Heart right ventricle (tissue), 16 donors: Measurements from ENCODE around the gene PCNT. TPM values are rescaled to one million over a fixed set of nuclear protein-coding genes. Genes with fewer than 3 reads are reported as not detected.
"Not testable (repeated sequence)": the region's sequence is repeated elsewhere in the genome, so short reads cannot be mapped to it uniquely, and the experiment has no call there.

Experiments used
- ATAC-seq, 8 donors: fragments of 200-7000 bp; cut with Tn5 transposase; one replicate each; pipeline ENCODE4 v1.9.1; 2020; ENCODE audit warnings: mild to moderate bottlenecking in 8 of 8, moderate library complexity in 8 of 8, moderate number of reproducible peaks in 1 of 8
- DNase-seq, 2 donors: peaks; one replicate each; pipeline ENCODE4 v3.0.0-alpha.2; 2020
- H3K27ac ChIP-seq, 10 donors: fragments of 200-600 bp; sonication (generic) in 2 of 10; one replicate each; pipeline versions ENCODE4 v1.5.0 to v1.8.0; 2020 to 2022; ENCODE audit warnings: mild to moderate bottlenecking in 3 of 10
- H3K27me3 ChIP-seq, 7 donors: fragments of 200-600 bp; one replicate each; pipeline ENCODE4 v1.8.0; 2021 to 2022; ENCODE audit warnings: mild to moderate bottlenecking in 2 of 7
- H3K36me3 ChIP-seq, 9 donors: fragments of 200-600 bp; sonication (generic) in 1 of 9; one replicate each; pipeline versions ENCODE4 v1.5.0 to v1.8.0; 2020 to 2022; ENCODE audit warnings: mild to moderate bottlenecking in 2 of 9
- H3K4me1 ChIP-seq, 9 donors: fragments of 200-600 bp; sonication (generic) in 1 of 9; one replicate each; pipeline versions ENCODE4 v1.5.0 to v1.8.0; 2020 to 2022; ENCODE audit warnings: mild to moderate bottlenecking in 4 of 9
- H3K4me3 ChIP-seq, 10 donors: fragments of 200-600 bp; sonication (generic) in 2 of 10; one replicate each; pipeline versions ENCODE4 v1.5.0 to v1.8.0; 2020 to 2022; ENCODE audit warnings: mild to moderate bottlenecking in 7 of 10, moderate library complexity in 2 of 10
- H3K9me3 ChIP-seq, 11 donors: fragments of 200-600 bp in 10 of 11; sonication (generic) in 2 of 11; one replicate each; pipeline versions ENCODE4 v1.5.0 to v1.8.0; 2013 to 2022; ENCODE audit warnings: mild to moderate bottlenecking in 2 of 11, control low read depth in 1 of 11, moderate library complexity in 1 of 11
- CTCF ChIP-seq, 9 donors: fragments of 200-600 bp; sonication (generic) in 2 of 9; IDR thresholded peaks; one replicate each; pipeline versions ENCODE4 v1.5.0 to v1.8.0; 2021 to 2022; ENCODE audit warnings: antibody characterized with exemption in 9 of 9, mild to moderate bottlenecking in 5 of 9, moderate library complexity in 1 of 9
- WGBS, 2 donors: extraction: QIAGEN DNeasy Blood & Tissue Kit; methylation state at CpG; one replicate each; pipeline ENCODE4 v1.1.7; 2013; ENCODE audit warnings: inconsistent platforms in 1 of 2; 5-methylcytosine and 5-hydroxymethylcytosine counted together
- intact Hi-C, 10 donors: fragments of 100-400 bp; cut with DNase I; formaldehyde crosslinking; loops; one replicate each; pipeline versions ENCODE4 v1.11.1 to v1.14.2; 2022
- polyA plus RNA-seq, 2 donors: library from polyadenylated mRNA; stranded (reverse); fragments of 200-250 nt; gene quantifications; one replicate each; pipeline ENCODE4 v1.2.3, GENCODE V29; 2013
- total RNA-seq, 10 donors: library from RNA; stranded (reverse); fragmentation: NEBNext Ultra II Directional in 3 of 10; extraction: Animal tissue kit (Norgen Biotek cat#: 25700) in 3 of 10; gene quantifications; one replicate each; pipeline versions ENCODE4 v1.2.1 to v1.2.4, GENCODE V29; 2021 to 2023
- donor health status: Arrhythmogenic right ventricular cardiomyopathy.
- donor health status: ischemic (EF 13 %, LVEDD 7.1; RV severe dilation, severe dysfunction).
- donor health status: healthy with polysubstance abuse.
- donor health status: DM: no; HTN: yes; CAD: no.
- donor health status: DM: no; HTN: no; CAD: no.
- donor health status: ischemic (EF 25% LVEDD 6.9; RV normal size, moderate dysfunction).
- donor health status: ischemic (EF 25% LVEDD 5.7; RV mildly dilated, moderate dysfunction).
- donor health status: healthy.
- donor health status: DM: yes; HTN: yes; CAD: no.
- donor health status: Ischemic cardiomyopathy.
- donor health status: ischemic (EF 35%, LVEDD 5.7; RV mildly dilated, moderate dysfunction).
- donor health status: nonischemic (EF 11% LVEDD 7.7; RV severe dilation, severe dysfunction).
- donor health status: DM: yes; HTN: yes; CAD: no.
- donor health status: PGD.
- donor health status: ischemic (EF 29% LVEDD 5.4; RV normal size, mild dysfunction).
- donor health status: nonischemic (EF 23%, LVEDD 6.1; RV moderate dilation, normal function).

PCNT gene
- total and polyA plus RNA-seq, 12 donors: 17.5 to 58.6 (median 26.9) TPM

DNA sequence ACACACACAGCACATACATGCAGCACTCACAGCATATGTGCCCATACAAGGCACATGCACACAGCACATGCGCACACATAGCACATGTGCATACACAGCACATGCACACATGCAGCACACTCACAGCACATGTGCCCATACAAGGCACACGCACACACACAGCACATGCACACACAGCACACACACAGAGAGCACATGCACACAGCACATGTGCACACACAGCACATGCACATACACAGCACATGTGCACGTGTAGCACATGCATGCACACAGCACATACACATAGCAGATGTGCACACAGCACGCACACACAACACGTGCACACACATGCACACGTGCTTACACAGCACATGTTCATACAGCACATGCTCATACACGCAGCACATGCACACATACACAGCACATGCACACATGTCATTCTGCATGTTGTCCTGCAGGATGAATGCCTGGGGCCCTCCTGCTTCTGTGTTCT is 48.1 kb downstream of the PCNT start:
- intact Hi-C loops: no loop called here
- Histone ChIP-seq H3K4me3 (no peak overlapping the region), H3K27me3 (no peaks in the 10 kb centered on the region), H3K36me3 (peaks cover 0 to 53% (median 8%) of the 10 kb centered on the region in 9 donors), H3K9me3 (no peaks in the 10 kb centered on the region), H3K27ac (no peak overlapping the region), H3K4me1 (peaks cover 0 to 21% (median 7%) of the 10 kb centered on the region in 9 donors)
- ATAC-seq: no peak
- no peak for DNase-seq
- 97 to 98% methylated on average over 7 of the region's 7 CpGs for WGBS, 2 donors
- no peak for TF ChIP-seq CTCF (IDR thresholded peaks at IDR 0.05)

- Histone ChIP-seq H3K4me1 (peaks cover 0 to 21% (median 7%) of the 10 kb centered on the region in 9 donors), H3K36me3 (peaks cover 0 to 47% (median 0%) of the 10 kb centered on the region in 9 donors)
- H3K4me3 ChIP-seq, ATAC-seq, H3K9me3 ChIP-seq, intact Hi-C loops, H3K27me3 ChIP-seq, DNase-seq, H3K27ac ChIP-seq: not testable (repeated sequence)
- 92 to 94% methylated on average over 10 of the region's 10 CpGs for WGBS, 2 donors
Observed at GRCh38 chr21:46372947-46373346, 49.0 kb downstream of the PCNT start.

GRCh38 chr21:46374761-46375389 is 50.9 kb downstream of the PCNT start:
- Histone ChIP-seq H3K36me3 (peaks cover 0 to 50% (median 0%) of the 10 kb centered on the region in 9 donors), H3K9me3 (peaks cover 0 to 5% (median 0%) of the 10 kb centered on the region in 11 donors), H3K4me1 (peaks cover 0 to 17% (median 6%) of the 10 kb centered on the region in 9 donors), H3K27me3 (no peaks in the 10 kb centered on the region), H3K27ac (peak overlapping the region; percentile 4 to 75 (median 58)), H3K4me3 (no peak overlapping the region)
- ATAC-seq (peak in 7 of 8 donors; percentile 47 to 92 (median 82)), DNase-seq (peak in 1 of 2 donors; percentile 22)
- TF ChIP-seq CTCF (IDR thresholded peaks at IDR 0.05): no peak
- 67 to 69% methylated on average over 21 of the region's 21 CpGs for WGBS, 2 donors
- intact Hi-C loops: no loop called here

DNA sequence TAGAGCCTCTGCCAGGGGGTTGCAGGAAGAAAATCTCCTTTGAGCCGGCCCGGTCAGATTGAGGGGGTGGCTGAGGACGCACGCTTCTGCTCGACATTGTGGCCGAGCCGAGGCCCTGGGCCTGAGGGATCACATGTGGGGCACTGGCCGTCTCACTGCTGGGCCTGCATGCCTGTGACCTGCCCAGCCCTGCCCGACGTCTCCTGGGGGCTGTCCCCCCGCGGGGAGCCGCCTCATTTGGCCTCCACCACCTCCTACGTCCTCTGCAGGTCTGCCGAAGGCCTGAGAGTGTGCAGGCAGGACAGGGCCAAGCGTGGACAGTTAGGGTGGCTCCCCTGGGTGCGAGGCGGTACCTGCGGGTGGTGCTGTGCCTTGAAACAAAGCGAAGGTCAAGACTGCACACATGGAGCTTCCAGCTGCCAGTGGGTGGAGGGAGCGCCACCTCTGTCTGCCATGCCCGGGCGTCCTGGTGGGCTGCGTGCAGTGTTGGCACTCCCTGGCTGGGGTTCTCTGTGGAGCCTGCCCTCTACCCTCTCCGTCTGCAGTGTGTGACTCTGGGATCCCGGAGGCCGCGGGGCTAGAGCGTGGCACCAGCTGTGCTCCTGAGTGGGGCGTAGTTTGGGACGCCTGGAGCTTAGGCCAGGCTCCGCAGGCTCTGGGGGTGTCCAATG is 51.7 kb downstream of the PCNT start:
- intact Hi-C loops: no loop called here
- DNase-seq (peak in 1 of 2 donors; percentile 27), ATAC-seq (peak; percentile 41 to 78 (median 58))
- Histone ChIP-seq H3K27ac (peak overlapping the region; percentile 8 to 67 (median 54)), H3K9me3 (peaks cover 0 to 5% (median 0%) of the 10 kb centered on the region in 11 donors), H3K27me3 (no peaks in the 10 kb centered on the region), H3K36me3 (peaks cover 0 to 50% (median 0%) of the 10 kb centered on the region in 9 donors), H3K4me3 (no peak overlapping the region), H3K4me1 (peaks cover 0 to 17% (median 6%) of the 10 kb centered on the region in 9 donors)
- WGBS, 2 donors: 91 to 92% methylated on average over 32 of the region's 32 CpGs
- no peak for TF ChIP-seq CTCF (IDR thresholded peaks at IDR 0.05)
